ENCODE measurements around the gene ANKH.

ANKH gene

GRCh38 chr5:14756478-14756877, 115.1 kb downstream of the ANKH start:
- Histone ChIP-seq H3K9me3 (ENCODE audit: insufficient read depth, low read length) (no peaks in the 10 kb centered on the region), H3K9ac (ENCODE audit: insufficient read length, low read depth) (no peak overlapping the region), H3K36me3 (ENCODE audit: insufficient read depth, insufficient read length, low read length) (no peaks in the 10 kb centered on the region), H3K4me3 (ENCODE audit: insufficient read length, low read depth) (no peak overlapping the region), H3K4me1 (ENCODE audit: insufficient read depth, insufficient read length) (no peaks in the 10 kb centered on the region), H3K27me3 (ENCODE audit: insufficient read depth, insufficient read length) (no peaks in the 10 kb centered on the region)
- no peak for DNase-seq (ENCODE audit: low read depth, low spot score)
- no peak for TF ChIP-seq SUZ12 (IDR thresholded peaks at IDR 0.05; ENCODE audit: extremely low read depth, insufficient read depth, insufficient read length)
- no peak for TF ChIP-seq ZNF274 (IDR thresholded peaks at IDR 0.05; ENCODE audit: low read depth, low read length)
- TF ChIP-seq YY1 (IDR thresholded peaks at IDR 0.05; ENCODE audit: insufficient read depth, insufficient read length): no peak

- no peaks in the 10 kb centered on the region for H3K9me3 ChIP-seq (ENCODE audit: insufficient read depth, low read length)
- H3K27me3 ChIP-seq (ENCODE audit: insufficient read depth, insufficient read length): no peaks in the 10 kb centered on the region
- H3K9ac ChIP-seq (ENCODE audit: insufficient read length, low read depth): no peak overlapping the region
- no peaks in the 10 kb centered on the region for H3K4me1 ChIP-seq (ENCODE audit: insufficient read depth, insufficient read length)
- DNase-seq (ENCODE audit: low read depth, low spot score): no peak
- no peak overlapping the region for H3K4me3 ChIP-seq (ENCODE audit: insufficient read length, low read depth)
- TF ChIP-seq SUZ12 (IDR thresholded peaks at IDR 0.05; ENCODE audit: extremely low read depth, insufficient read depth, insufficient read length) (no peak), YY1 (IDR thresholded peaks at IDR 0.05; ENCODE audit: insufficient read depth, insufficient read length) (no peak), ZNF274 (IDR thresholded peaks at IDR 0.05; ENCODE audit: low read depth, low read length) (no peak)
- no peaks in the 10 kb centered on the region for H3K36me3 ChIP-seq (ENCODE audit: insufficient read depth, insufficient read length, low read length)
Measured at GRCh38 chr5:14753947-14754346, 117.6 kb downstream of the ANKH start.

GRCh38 chr5:14753292-14753691, 118.3 kb downstream of the ANKH start:
- no peaks in the 10 kb centered on the region for H3K36me3 ChIP-seq (ENCODE audit: insufficient read depth, insufficient read length, low read length)
- no peaks in the 10 kb centered on the region for H3K9me3 ChIP-seq (ENCODE audit: insufficient read depth, low read length)
- no peak for DNase-seq (ENCODE audit: low read depth, low spot score)
- TF ChIP-seq YY1 (IDR thresholded peaks at IDR 0.05; ENCODE audit: insufficient read depth, insufficient read length) (no peak), SUZ12 (IDR thresholded peaks at IDR 0.05; ENCODE audit: extremely low read depth, insufficient read depth, insufficient read length) (no peak), ZNF274 (IDR thresholded peaks at IDR 0.05; ENCODE audit: low read depth, low read length) (no peak)
- no peak overlapping the region for H3K9ac ChIP-seq (ENCODE audit: insufficient read length, low read depth)
- H3K4me1 ChIP-seq (ENCODE audit: insufficient read depth, insufficient read length): no peaks in the 10 kb centered on the region
- H3K27me3 ChIP-seq (ENCODE audit: insufficient read depth, insufficient read length): no peaks in the 10 kb centered on the region
- no peak overlapping the region for H3K4me3 ChIP-seq (ENCODE audit: insufficient read length, low read depth)

GRCh38 chr5:14752497-14753071, 119.0 kb downstream of the ANKH start:
- H3K4me1 ChIP-seq (ENCODE audit: insufficient read depth, insufficient read length): no peaks in the 10 kb centered on the region
- TF ChIP-seq ZNF274 (IDR thresholded peaks at IDR 0.05; ENCODE audit: low read depth, low read length): no peak
- no peaks in the 10 kb centered on the region for H3K9me3 ChIP-seq (ENCODE audit: insufficient read depth, low read length)
- no peak overlapping the region for H3K4me3 ChIP-seq (ENCODE audit: insufficient read length, low read depth)
- H3K27me3 ChIP-seq (ENCODE audit: insufficient read depth, insufficient read length): no peaks in the 10 kb centered on the region
- no peak overlapping the region for H3K9ac ChIP-seq (ENCODE audit: insufficient read length, low read depth)
- DNase-seq (ENCODE audit: low read depth, low spot score): no peak
- no peaks in the 10 kb centered on the region for H3K36me3 ChIP-seq (ENCODE audit: insufficient read depth, insufficient read length, low read length)

GRCh38 chr5:14750712-14751111, 120.9 kb downstream of the ANKH start:
- no peak for DNase-seq (ENCODE audit: low read depth, low spot score)
- no peak overlapping the region for H3K9ac ChIP-seq (ENCODE audit: insufficient read length, low read depth)
- no peaks in the 10 kb centered on the region for H3K36me3 ChIP-seq (ENCODE audit: insufficient read depth, insufficient read length, low read length)
- no peaks in the 10 kb centered on the region for H3K27me3 ChIP-seq (ENCODE audit: insufficient read depth, insufficient read length)
- no peak for TF ChIP-seq SUZ12 (IDR thresholded peaks at IDR 0.05; ENCODE audit: extremely low read depth, insufficient read depth, insufficient read length)
- no peak for TF ChIP-seq ZNF274 (IDR thresholded peaks at IDR 0.05; ENCODE audit: low read depth, low read length)
- TF ChIP-seq YY1 (IDR thresholded peaks at IDR 0.05; ENCODE audit: insufficient read depth, insufficient read length): no peak
- no peaks in the 10 kb centered on the region for H3K4me1 ChIP-seq (ENCODE audit: insufficient read depth, insufficient read length)
- H3K4me3 ChIP-seq (ENCODE audit: insufficient read length, low read depth): no peak overlapping the region
- H3K9me3 ChIP-seq (ENCODE audit: insufficient read depth, low read length): no peaks in the 10 kb centered on the region

GRCh38 chr5:14749579-14750101, 121.9 kb downstream of the ANKH start:
- DNase-seq (ENCODE audit: low read depth, low spot score): no peak
- no peak for TF ChIP-seq ZNF274 (IDR thresholded peaks at IDR 0.05; ENCODE audit: low read depth, low read length)
- TF ChIP-seq SUZ12 (IDR thresholded peaks at IDR 0.05; ENCODE audit: extremely low read depth, insufficient read depth, insufficient read length): no peak
- TF ChIP-seq YY1 (IDR thresholded peaks at IDR 0.05; ENCODE audit: insufficient read depth, insufficient read length): no peak
- no peaks in the 10 kb centered on the region for H3K9me3 ChIP-seq (ENCODE audit: insufficient read depth, low read length)

GRCh38 chr5:14748180-14748900, 123.2 kb downstream of the ANKH start:
- no peak for DNase-seq (ENCODE audit: low read depth, low spot score)

More at GRCh38 chr5:14749579-14750101, 121.9 kb downstream of the ANKH start:
- H3K4me1 ChIP-seq (ENCODE audit: insufficient read depth, insufficient read length): no peaks in the 10 kb centered on the region
- no peaks in the 10 kb centered on the region for H3K36me3 ChIP-seq (ENCODE audit: insufficient read depth, insufficient read length, low read length)
- no peaks in the 10 kb centered on the region for H3K27me3 ChIP-seq (ENCODE audit: insufficient read depth, insufficient read length)
- no peak overlapping the region for H3K4me3 ChIP-seq (ENCODE audit: insufficient read length, low read depth)
- H3K9ac ChIP-seq (ENCODE audit: insufficient read length, low read depth): no peak overlapping the region

More at GRCh38 chr5:14748180-14748900, 123.2 kb downstream of the ANKH start:
- H3K27me3 ChIP-seq (ENCODE audit: insufficient read depth, insufficient read length): no peaks in the 10 kb centered on the region
- H3K4me1 ChIP-seq (ENCODE audit: insufficient read depth, insufficient read length): peaks cover 3% of the 10 kb centered on the region
- no peaks in the 10 kb centered on the region for H3K36me3 ChIP-seq (ENCODE audit: insufficient read depth, insufficient read length, low read length)
- no peak overlapping the region for H3K4me3 ChIP-seq (ENCODE audit: insufficient read length, low read depth)
- H3K9me3 ChIP-seq (ENCODE audit: insufficient read depth, low read length): no peaks in the 10 kb centered on the region
- H3K9ac ChIP-seq (ENCODE audit: insufficient read length, low read depth): no peak overlapping the region
- TF ChIP-seq YY1 (IDR thresholded peaks at IDR 0.05; ENCODE audit: insufficient read depth, insufficient read length): no peak
- no peak for TF ChIP-seq ZNF274 (IDR thresholded peaks at IDR 0.05; ENCODE audit: low read depth, low read length)
- TF ChIP-seq SUZ12 (IDR thresholded peaks at IDR 0.05; ENCODE audit: extremely low read depth, insufficient read depth, insufficient read length): no peak
